ENCODE data around the gene ASAP2.

The ASAP2 gene

DNA sequence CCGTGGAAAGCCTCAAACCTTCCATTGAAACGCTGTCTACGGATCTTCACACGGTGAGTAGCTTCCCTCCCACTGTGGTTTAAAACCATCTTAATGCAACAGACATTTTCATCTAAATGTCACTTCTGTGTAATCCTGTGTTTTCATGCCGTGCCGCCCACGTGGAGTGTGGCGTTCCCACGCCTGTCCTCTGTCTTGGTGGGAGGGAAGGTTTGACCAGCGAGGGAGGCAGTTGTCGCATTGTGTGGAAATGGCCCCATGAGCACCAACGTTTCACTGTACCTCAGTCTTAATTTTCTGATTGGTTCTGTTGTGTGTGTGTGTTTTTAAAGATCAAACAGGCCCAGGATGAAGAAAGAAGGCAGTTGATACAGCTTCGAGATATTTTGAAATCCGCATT lies 128.1 kb downstream of the ASAP2 start:
- peaks cover 66% of the 10 kb centered on the region for H3K36me3 ChIP-seq (ENCODE audit: insufficient read depth, low read length)

DNA sequence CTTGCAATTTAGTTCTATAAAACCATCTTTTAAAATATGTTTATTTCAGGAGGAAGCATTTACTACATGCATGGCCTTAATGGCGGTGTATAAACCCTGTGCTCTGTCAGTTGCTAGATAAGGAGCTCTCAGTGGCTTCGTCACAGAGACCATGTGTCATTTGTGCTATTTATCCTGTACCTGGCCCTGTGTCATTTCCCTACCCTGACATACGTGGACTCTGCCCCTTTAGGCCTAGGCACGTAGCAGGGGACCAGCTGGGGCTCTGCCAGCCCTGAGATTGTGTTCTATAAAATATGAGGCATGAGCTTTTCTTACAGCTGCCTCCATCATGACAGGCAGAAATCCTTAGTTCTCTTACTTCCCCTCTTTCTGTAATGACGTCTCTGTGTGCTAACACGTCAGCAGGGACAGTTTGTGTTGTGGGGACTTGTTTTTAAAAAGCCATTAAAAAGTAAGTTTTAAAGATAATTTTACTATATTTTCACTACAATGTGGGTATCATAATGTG lies 128.8 kb downstream of the ASAP2 start:
- Histone ChIP-seq H3K9me3 (replicated peaks; ENCODE audit: low read length) (no peaks in the 10 kb centered on the region), H3K9ac (ENCODE audit: low read depth, low read length) (no peak overlapping the region), H3K4me2 (ENCODE audit: low read length) (no peak overlapping the region), H3K4me1 (ENCODE audit: control insufficient read depth, insufficient read depth, low read length) (peaks cover 24% of the 10 kb centered on the region), H3K4me3 (ENCODE audit: low read length) (no peak overlapping the region), H3K27me3 (ENCODE audit: control insufficient read depth, insufficient read depth, low read length) (no peaks in the 10 kb centered on the region), H3K36me3 (ENCODE audit: insufficient read depth, low read length) (peaks cover 64% of the 10 kb centered on the region)

More for the DNA sequence above, 128.1 kb downstream of the ASAP2 start:
- peaks cover 24% of the 10 kb centered on the region for H3K4me1 ChIP-seq (ENCODE audit: control insufficient read depth, insufficient read depth, low read length)
- no peaks in the 10 kb centered on the region for H3K27me3 ChIP-seq (ENCODE audit: control insufficient read depth, insufficient read depth, low read length)
- H3K4me2 ChIP-seq (ENCODE audit: low read length): no peak overlapping the region
- H3K4me3 ChIP-seq (ENCODE audit: low read length): no peak overlapping the region
- no peaks in the 10 kb centered on the region for H3K9me3 ChIP-seq (replicated peaks; ENCODE audit: low read length)
- H3K9ac ChIP-seq (ENCODE audit: low read depth, low read length): no peak overlapping the region

DNA sequence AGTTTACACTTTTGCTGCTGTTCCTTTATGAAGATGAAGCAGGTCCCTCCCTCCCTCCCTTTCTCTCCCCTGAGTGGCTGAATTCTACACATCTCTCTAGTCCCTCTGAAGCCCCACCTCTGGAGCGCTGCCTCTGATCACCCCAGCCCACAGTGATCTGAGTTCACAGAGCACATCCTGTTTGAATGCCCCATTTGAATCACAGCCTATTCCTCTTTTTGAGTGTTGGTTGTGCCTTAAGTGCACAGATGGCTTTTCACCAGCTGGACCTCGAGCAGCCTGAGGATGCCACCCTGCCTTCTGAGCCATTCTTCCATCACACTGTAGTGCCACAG lies 129.6 kb downstream of the ASAP2 start:
- H3K9ac ChIP-seq (ENCODE audit: low read depth, low read length): peak overlapping the region; percentile 4
- peak overlapping the region; percentile 35 for H3K4me2 ChIP-seq (ENCODE audit: low read length)
- H3K9me3 ChIP-seq (replicated peaks; ENCODE audit: low read length): no peaks in the 10 kb centered on the region
- no peak overlapping the region for H3K4me3 ChIP-seq (ENCODE audit: low read length)
- H3K4me1 ChIP-seq (ENCODE audit: control insufficient read depth, insufficient read depth, low read length): peaks cover 24% of the 10 kb centered on the region
- no peaks in the 10 kb centered on the region for H3K27me3 ChIP-seq (ENCODE audit: control insufficient read depth, insufficient read depth, low read length)
- peaks cover 66% of the 10 kb centered on the region for H3K36me3 ChIP-seq (ENCODE audit: insufficient read depth, low read length)

DNA sequence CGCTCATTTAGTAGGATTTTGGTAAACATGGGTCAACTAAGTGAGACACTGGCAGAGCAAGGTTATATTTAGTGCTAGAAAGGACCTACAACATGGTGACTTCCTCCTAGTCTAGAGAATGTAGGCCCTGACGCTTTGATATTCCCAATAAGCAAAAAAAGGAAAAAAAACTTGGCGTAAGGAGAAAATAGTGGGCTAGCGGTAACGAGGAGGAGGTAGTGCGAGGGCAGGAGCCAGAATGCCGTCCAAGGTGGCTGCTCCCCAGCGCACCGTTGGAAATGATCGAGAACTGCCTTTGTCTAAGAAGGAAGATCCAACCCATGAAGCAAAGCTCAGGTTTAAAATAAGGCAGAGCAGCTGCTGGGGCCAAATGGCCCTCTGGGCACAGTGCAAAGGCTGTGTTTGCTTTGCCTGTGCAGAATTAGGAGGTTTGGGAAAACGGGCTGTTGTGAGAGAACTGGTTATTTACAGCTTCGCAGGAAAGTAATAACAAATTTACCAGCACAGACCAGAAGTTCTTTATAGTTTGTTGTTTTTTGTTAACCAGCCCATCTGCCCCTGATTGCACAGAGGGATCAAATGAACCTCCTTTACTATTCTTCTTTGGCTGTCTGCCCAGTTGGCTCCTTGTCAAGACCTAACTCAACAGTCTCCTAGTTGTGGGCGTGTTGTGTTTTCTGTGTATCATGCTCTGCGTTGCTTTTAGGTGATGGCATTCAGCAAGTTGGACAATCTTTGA lies 130.1 kb downstream of the ASAP2 start:
- Histone ChIP-seq H3K27me3 (ENCODE audit: control insufficient read depth, insufficient read depth, low read length) (no peaks in the 10 kb centered on the region), H3K9ac (ENCODE audit: low read depth, low read length) (peak overlapping the region; percentile 4), H3K9me3 (replicated peaks; ENCODE audit: low read length) (no peaks in the 10 kb centered on the region), H3K4me2 (ENCODE audit: low read length) (peak overlapping the region; percentile 35), H3K4me1 (ENCODE audit: control insufficient read depth, insufficient read depth, low read length) (peaks cover 24% of the 10 kb centered on the region), H3K36me3 (ENCODE audit: insufficient read depth, low read length) (peaks cover 70% of the 10 kb centered on the region), H3K4me3 (ENCODE audit: low read length) (peak overlapping the region; percentile 6)

DNA sequence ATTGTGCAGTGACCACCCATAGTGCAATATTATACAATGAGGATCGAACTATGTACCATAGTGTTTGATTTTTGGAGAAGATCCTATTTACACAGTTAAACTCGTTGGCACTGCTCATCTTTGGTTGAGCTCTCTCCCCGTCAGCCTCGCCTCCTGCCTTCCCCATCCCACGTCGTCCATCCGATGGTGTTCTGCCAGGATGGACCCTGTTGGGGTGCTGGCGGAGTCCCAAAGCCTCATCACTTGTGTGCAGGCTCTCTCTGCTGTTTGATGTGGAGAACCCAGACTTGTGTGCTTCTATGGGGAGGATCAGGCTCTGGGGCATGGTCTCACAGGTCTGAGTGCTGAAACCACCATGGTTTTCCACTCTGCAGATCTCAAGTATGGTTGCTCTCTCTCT lies 131.3 kb downstream of the ASAP2 start:
- Histone ChIP-seq H3K4me3 (ENCODE audit: low read length) (no peak overlapping the region), H3K4me1 (ENCODE audit: control insufficient read depth, insufficient read depth, low read length) (peaks cover 24% of the 10 kb centered on the region), H3K27me3 (ENCODE audit: control insufficient read depth, insufficient read depth, low read length) (no peaks in the 10 kb centered on the region), H3K9ac (ENCODE audit: low read depth, low read length) (no peak overlapping the region), H3K36me3 (ENCODE audit: insufficient read depth, low read length) (peaks cover 71% of the 10 kb centered on the region), H3K9me3 (replicated peaks; ENCODE audit: low read length) (no peaks in the 10 kb centered on the region), H3K4me2 (ENCODE audit: low read length) (no peak overlapping the region)

DNA sequence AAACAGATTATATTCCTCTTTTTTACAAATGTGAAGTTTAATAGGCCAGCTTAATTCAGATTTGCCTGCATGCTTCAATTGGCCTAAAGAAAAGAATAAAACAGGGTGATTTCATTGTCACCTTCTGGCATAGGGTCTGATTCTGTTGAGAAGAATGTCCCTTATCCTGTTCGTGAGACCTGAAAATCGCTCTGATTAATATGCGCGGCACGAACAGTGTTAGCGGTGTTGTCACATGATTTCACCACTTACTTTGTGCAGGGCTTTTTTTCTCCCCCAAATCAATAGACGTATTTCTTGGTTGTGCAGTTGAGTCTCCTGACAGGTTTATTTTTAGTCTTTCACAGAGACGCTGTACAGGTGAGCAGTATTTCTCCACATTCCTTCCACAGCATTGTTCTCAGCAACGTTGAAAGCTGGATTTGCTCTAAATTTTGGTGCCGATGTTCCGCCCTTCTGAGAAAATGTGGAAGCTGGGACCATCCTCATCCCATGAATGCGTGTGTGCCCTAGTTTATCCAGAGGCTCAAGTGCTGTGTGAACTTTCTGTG lies 134.8 kb downstream of the ASAP2 start:
- Histone ChIP-seq H3K4me3 (ENCODE audit: low read length) (no peak overlapping the region), H3K9me3 (replicated peaks; ENCODE audit: low read length) (no peaks in the 10 kb centered on the region), H3K4me1 (ENCODE audit: control insufficient read depth, insufficient read depth, low read length) (peaks cover 13% of the 10 kb centered on the region), H3K36me3 (ENCODE audit: insufficient read depth, low read length) (peaks cover 83% of the 10 kb centered on the region), H3K4me2 (ENCODE audit: low read length) (no peak overlapping the region), H3K27me3 (ENCODE audit: control insufficient read depth, insufficient read depth, low read length) (no peaks in the 10 kb centered on the region), H3K9ac (ENCODE audit: low read depth, low read length) (no peak overlapping the region)

DNA sequence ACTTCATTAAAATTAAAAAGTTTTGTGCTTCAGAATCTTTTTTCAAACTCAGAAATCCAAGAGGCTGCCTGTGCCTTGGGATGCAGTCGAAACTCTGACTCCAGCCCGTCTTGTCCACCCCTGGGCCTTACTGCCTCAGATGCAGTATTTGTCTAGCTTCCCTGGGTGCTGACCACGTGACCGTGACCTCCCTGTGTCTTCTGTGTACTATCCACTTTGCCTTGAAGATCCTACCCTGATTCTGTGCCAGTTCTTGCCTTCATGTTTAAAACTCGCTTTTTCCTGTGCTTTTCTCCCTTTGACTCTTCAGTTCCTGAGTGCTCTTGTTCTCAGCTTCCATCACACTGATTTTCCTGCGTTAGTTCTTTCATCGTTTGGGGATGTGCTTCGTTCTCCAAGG lies 136.0 kb downstream of the ASAP2 start:
- peaks cover 88% of the 10 kb centered on the region for H3K36me3 ChIP-seq (ENCODE audit: insufficient read depth, low read length)
- H3K4me3 ChIP-seq (ENCODE audit: low read length): no peak overlapping the region
- H3K27me3 ChIP-seq (ENCODE audit: control insufficient read depth, insufficient read depth, low read length): no peaks in the 10 kb centered on the region
- peaks cover 6% of the 10 kb centered on the region for H3K4me1 ChIP-seq (ENCODE audit: control insufficient read depth, insufficient read depth, low read length)
- no peak overlapping the region for H3K4me2 ChIP-seq (ENCODE audit: low read length)
- no peaks in the 10 kb centered on the region for H3K9me3 ChIP-seq (replicated peaks; ENCODE audit: low read length)
- H3K9ac ChIP-seq (ENCODE audit: low read depth, low read length): no peak overlapping the region

DNA sequence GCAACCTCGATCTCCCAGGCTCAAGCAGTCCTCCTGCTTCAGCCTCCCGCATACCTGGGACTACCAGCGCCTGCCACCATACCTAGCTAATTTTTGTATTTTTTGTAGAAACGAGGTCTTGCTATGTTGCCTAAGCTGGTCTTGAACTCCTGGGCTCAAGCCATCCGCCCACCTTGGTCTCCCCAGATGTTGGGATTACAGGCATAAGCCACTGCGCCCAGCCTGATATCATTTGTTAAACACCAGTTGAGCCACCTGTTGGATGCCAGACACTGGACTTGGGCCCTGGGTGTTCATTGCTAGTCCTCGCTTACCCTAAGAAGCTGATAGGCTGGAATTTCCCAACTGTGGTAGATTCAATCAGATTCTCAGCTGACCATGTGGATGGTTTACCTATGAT lies 136.9 kb downstream of the ASAP2 start:
- H3K27me3 ChIP-seq (ENCODE audit: control insufficient read depth, insufficient read depth, low read length): no peaks in the 10 kb centered on the region
- H3K9me3 ChIP-seq (replicated peaks; ENCODE audit: low read length): no peaks in the 10 kb centered on the region
- H3K4me1 ChIP-seq (ENCODE audit: control insufficient read depth, insufficient read depth, low read length): peaks cover 6% of the 10 kb centered on the region
- no peak overlapping the region for H3K9ac ChIP-seq (ENCODE audit: low read depth, low read length)
- H3K36me3 ChIP-seq (ENCODE audit: insufficient read depth, low read length): peaks cover 82% of the 10 kb centered on the region
- H3K4me3 ChIP-seq (ENCODE audit: low read length): no peak overlapping the region
- no peak overlapping the region for H3K4me2 ChIP-seq (ENCODE audit: low read length)

DNA sequence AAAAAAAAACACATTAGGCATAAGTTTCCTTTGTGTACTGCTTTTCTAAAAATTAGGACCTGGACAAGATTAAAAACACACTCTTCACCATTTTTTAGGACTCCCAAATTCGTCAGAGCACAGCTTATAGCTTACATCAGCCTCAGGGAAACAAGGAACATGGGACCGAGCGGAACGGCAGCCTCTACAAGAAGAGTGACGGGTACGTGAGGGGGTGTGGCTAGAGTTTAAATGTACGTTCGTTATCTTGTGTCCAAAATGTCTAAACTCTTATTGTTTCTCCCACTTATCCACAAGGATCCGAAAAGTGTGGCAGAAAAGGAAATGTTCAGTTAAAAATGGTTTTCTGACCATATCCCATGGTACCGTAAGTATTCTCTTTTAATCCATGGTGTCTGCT lies 137.8 kb downstream of the ASAP2 start:
- peaks cover 6% of the 10 kb centered on the region for H3K4me1 ChIP-seq (ENCODE audit: control insufficient read depth, insufficient read depth, low read length)
- H3K27me3 ChIP-seq (ENCODE audit: control insufficient read depth, insufficient read depth, low read length): no peaks in the 10 kb centered on the region
- H3K4me2 ChIP-seq (ENCODE audit: low read length): no peak overlapping the region
- H3K36me3 ChIP-seq (ENCODE audit: insufficient read depth, low read length): peaks cover 80% of the 10 kb centered on the region
- no peak overlapping the region for H3K9ac ChIP-seq (ENCODE audit: low read depth, low read length)
- H3K9me3 ChIP-seq (replicated peaks; ENCODE audit: low read length): no peaks in the 10 kb centered on the region
- H3K4me3 ChIP-seq (ENCODE audit: low read length): no peak overlapping the region

DNA sequence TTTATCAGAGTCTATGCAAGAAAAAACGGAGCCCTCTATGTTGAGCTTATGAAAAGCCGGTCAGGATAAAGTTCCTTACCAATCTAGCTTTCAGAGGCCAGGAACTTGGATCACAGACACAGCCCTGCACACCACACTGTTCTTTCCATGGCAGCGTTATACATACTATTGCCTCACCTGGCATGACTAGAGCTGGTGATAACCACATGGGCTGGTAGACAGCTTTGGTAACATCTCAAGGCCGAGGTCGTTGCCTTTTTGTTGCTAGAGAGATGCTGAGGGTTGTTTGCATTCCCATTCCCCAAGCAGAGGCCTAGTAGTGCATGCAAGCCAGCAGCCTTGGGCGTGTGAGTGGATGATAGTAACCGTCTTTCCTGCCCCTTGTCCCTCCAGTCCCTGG lies 138.7 kb downstream of the ASAP2 start:
- Histone ChIP-seq H3K36me3 (ENCODE audit: insufficient read depth, low read length) (peaks cover 83% of the 10 kb centered on the region), H3K9me3 (replicated peaks; ENCODE audit: low read length) (no peaks in the 10 kb centered on the region), H3K4me3 (ENCODE audit: low read length) (no peak overlapping the region), H3K4me2 (ENCODE audit: low read length) (no peak overlapping the region), H3K9ac (ENCODE audit: low read depth, low read length) (no peak overlapping the region), H3K4me1 (ENCODE audit: control insufficient read depth, insufficient read depth, low read length) (peaks cover 6% of the 10 kb centered on the region), H3K27me3 (ENCODE audit: control insufficient read depth, insufficient read depth, low read length) (no peaks in the 10 kb centered on the region)

DNA sequence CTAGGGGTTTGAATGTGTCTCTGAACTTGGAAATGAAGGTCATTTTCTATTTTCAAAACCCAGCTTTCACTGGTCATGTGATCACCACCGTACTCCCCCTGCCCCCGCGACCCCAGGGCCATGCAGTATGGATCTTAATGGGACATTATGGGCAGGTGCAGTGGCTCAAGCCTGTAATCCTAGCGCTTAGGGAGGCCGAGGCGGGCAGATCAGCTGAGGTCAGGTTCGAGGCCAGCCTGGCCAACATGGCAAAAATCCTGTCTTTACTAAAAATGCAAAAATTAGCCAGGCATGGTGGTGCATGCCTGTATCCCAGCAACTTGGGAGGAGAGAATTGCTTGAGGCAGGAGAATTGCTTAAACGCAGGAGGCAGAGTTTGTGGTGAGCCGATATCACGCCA lies 139.4 kb downstream of the ASAP2 start:
- H3K9ac ChIP-seq (ENCODE audit: low read depth, low read length): no peak overlapping the region
- no peak overlapping the region for H3K4me2 ChIP-seq (ENCODE audit: low read length)
- no peak overlapping the region for H3K4me3 ChIP-seq (ENCODE audit: low read length)
- no peaks in the 10 kb centered on the region for H3K27me3 ChIP-seq (ENCODE audit: control insufficient read depth, insufficient read depth, low read length)
- H3K4me1 ChIP-seq (ENCODE audit: control insufficient read depth, insufficient read depth, low read length): peaks cover 6% of the 10 kb centered on the region
- H3K36me3 ChIP-seq (ENCODE audit: insufficient read depth, low read length): peaks cover 83% of the 10 kb centered on the region
- H3K9me3 ChIP-seq (replicated peaks; ENCODE audit: low read length): no peaks in the 10 kb centered on the region

DNA sequence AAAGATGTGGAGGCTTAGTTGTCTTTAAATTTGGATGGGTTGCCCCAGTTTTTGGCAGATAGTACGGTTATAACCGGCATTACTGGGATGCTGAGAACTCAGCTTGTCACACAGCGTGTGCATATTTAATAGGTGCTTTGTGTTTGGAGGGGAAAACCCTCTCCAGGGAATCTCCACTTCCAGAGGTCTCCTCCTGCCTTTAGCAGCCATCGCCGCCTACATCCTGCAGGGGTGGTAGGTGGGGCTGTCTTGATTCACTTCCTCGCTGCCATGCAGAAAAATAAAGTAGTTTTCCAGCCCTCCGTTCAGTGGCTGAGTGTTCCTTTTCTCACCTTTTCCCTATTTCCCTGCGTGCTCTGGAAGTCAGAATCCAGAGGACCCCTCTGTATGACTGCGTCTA lies 140.3 kb downstream of the ASAP2 start:
- Histone ChIP-seq H3K36me3 (ENCODE audit: insufficient read depth, low read length) (peaks cover 83% of the 10 kb centered on the region), H3K4me2 (ENCODE audit: low read length) (no peak overlapping the region), H3K27me3 (ENCODE audit: control insufficient read depth, insufficient read depth, low read length) (no peaks in the 10 kb centered on the region), H3K4me1 (ENCODE audit: control insufficient read depth, insufficient read depth, low read length) (peaks cover 6% of the 10 kb centered on the region), H3K9ac (ENCODE audit: low read depth, low read length) (peak overlapping the region; percentile 2), H3K9me3 (replicated peaks; ENCODE audit: low read length) (no peaks in the 10 kb centered on the region), H3K4me3 (ENCODE audit: low read length) (no peak overlapping the region)

Measured in skeletal muscle satellite cell (primary cell).